ENCODE measurements around the gene DIO2. TPM values are rescaled to one million over a fixed set of nuclear protein-coding genes. Genes with fewer than 3 reads are reported as not detected.

DIO2 gene
- total and polyA plus RNA-seq, 9 of the 15 experiments (the other 6 are each of a cell fraction or from before 2014, with no cell fraction given): not detected

DNA sequence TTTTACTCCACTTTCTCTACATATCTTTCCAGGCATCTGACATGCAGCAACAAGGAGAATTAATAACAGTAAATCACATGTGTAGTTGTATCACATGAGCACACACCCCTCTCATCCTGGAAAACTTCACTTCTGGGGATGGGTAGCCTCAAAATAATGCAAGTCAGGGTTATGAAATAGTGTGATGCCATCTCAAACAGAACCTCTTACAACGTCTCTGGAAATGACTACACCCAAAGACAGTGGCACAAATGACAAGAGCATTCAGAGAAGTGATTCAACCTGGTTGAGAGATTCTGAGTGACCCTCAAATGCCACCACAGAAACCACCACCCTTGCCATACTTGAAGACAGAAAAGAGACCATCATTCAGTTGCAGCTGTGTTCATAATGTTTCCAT, 2.8 kb downstream of the DIO2 start (continued):
- TF ChIP-seq, protein P1, sequence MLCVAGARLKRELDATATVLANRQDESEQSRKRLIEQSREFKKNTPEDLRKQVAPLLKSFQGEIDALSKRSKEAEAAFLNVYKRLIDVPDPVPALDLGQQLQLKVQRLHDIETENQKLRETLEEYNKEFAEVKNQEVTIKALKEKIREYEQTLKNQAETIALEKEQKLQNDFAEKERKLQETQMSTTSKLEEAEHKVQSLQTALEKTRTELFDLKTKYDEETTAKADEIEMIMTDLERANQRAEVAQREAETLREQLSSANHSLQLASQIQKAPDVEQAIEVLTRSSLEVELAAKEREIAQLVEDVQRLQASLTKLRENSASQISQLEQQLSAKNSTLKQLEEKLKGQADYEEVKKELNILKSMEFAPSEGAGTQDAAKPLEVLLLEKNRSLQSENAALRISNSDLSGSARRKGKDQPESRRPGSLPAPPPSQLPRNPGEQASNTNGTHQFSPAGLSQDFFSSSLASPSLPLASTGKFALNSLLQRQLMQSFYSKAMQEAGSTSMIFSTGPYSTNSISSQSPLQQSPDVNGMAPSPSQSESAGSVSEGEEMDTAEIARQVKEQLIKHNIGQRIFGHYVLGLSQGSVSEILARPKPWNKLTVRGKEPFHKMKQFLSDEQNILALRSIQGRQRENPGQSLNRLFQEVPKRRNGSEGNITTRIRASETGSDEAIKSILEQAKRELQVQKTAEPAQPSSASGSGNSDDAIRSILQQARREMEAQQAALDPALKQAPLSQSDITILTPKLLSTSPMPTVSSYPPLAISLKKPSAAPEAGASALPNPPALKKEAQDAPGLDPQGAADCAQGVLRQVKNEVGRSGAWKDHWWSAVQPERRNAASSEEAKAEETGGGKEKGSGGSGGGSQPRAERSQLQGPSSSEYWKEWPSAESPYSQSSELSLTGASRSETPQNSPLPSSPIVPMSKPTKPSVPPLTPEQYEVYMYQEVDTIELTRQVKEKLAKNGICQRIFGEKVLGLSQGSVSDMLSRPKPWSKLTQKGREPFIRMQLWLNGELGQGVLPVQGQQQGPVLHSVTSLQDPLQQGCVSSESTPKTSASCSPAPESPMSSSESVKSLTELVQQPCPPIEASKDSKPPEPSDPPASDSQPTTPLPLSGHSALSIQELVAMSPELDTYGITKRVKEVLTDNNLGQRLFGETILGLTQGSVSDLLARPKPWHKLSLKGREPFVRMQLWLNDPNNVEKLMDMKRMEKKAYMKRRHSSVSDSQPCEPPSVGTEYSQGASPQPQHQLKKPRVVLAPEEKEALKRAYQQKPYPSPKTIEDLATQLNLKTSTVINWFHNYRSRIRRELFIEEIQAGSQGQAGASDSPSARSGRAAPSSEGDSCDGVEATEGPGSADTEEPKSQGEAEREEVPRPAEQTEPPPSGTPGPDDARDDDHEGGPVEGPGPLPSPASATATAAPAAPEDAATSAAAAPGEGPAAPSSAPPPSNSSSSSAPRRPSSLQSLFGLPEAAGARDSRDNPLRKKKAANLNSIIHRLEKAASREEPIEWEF (CRISPR knock-in tag; IDR thresholded peaks at IDR 0.05): no peak
- no peak for TF ChIP-seq HDAC1 (IDR thresholded peaks at IDR 0.05)
- TF ChIP-seq, protein P2, sequence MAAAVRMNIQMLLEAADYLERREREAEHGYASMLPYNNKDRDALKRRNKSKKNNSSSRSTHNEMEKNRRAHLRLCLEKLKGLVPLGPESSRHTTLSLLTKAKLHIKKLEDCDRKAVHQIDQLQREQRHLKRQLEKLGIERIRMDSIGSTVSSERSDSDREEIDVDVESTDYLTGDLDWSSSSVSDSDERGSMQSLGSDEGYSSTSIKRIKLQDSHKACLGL (CRISPR knock-in tag; IDR thresholded peaks at IDR 0.05; ENCODE audit: borderline replicate concordance, poor library complexity, severe bottlenecking): no peak
- TF ChIP-seq FOXA1 (IDR thresholded peaks at IDR 0.05; ENCODE audit: borderline replicate concordance): no peak
